ENCODE measurements around the gene RALA. TPM values are rescaled to one million over a fixed set of nuclear protein-coding genes. Genes with fewer than 3 reads are reported as not detected.

Gene RALA
- total and polyA plus RNA-seq, 2 of the 13 experiments (the other 11 are each of a cell fraction or from before 2014, with no cell fraction given) = 11.8 to 19.5 TPM

DNA sequence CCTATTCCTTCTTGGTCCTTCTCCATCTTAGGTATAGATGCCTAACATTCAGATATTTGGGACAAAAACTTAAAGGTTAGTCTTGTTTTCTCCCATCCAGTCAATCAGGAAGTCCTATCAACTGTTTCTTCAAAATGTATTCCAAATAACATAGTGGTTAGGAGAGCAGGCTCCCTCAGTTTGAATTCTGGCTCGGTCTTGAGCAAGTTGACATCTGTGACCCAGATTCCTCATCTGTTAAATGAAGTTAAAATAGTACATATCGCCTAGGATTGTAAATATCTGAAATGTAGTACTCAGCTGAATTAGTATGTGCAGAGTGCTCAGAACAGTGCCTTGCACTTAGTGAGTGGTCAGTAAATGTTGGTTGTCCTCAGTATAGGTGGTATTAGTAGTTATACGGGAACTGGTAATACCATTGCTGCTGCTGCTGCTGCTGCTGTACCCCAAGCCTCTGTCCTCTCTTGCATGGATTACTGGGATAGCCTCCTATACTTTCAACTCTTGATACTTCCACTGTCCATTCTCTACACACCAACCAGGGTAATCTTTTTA, 58.6 kb downstream of the RALA start:
- Histone ChIP-seq H3K36me3 (replicated peaks in 1 of 2; ENCODE audit: control insufficient read depth in 1 of 2, insufficient read depth in 2 of 2, low read length in 2 of 2) (no peaks in the 10 kb centered on the region), H4K20me1 (ENCODE audit: insufficient read depth, low read length) (no peaks in the 10 kb centered on the region), H3K79me2 (ENCODE audit: insufficient read depth, low read length) (peaks cover 37% of the 10 kb centered on the region), H3K4me3 (replicated peaks in 1 of 3; ENCODE audit: insufficient read depth in 1 of 3, low read depth in 2 of 3, low read length in 3 of 3) (no peak overlapping the region), H3K9ac (ENCODE audit: insufficient read depth, low read depth, low read length) (no peak overlapping the region), H3K27ac (ENCODE audit: extremely low read length, insufficient read depth, low read length) (no peak overlapping the region), H3K27me3 (ENCODE audit: control insufficient read depth in 1 of 2, insufficient read depth in 2 of 2, low read length in 2 of 2) (no peaks in the 10 kb centered on the region), H2AFZ (ENCODE audit: low read length) (no peak overlapping the region), H3K4me2 (ENCODE audit: low read depth, low read length) (no peak overlapping the region), H3K4me1 (ENCODE audit: insufficient read depth, low read length) (no peaks in the 10 kb centered on the region), H3K9me3 (ENCODE audit: low read length) (no peaks in the 10 kb centered on the region)
- no peak for DNase-seq (ENCODE audit: low spot score)
- WGBS (ENCODE audit: low lambda C conversion rate) = 95% methylated on average over 3 of the region's 3 CpGs
- POLR2A ChIA-PET = no interaction called here
- intact Hi-C loops (cut with micrococcal nuclease; ENCODE audit: unreplicated experiment) (no loop called here), in situ Hi-C loops (cut with HindIII; ENCODE audit: extremely low pct_ligation_motif_present, low pct_unique_long_range_greater_than_20kb) (no loop called here)
- TF ChIP-seq, protein P1, sequence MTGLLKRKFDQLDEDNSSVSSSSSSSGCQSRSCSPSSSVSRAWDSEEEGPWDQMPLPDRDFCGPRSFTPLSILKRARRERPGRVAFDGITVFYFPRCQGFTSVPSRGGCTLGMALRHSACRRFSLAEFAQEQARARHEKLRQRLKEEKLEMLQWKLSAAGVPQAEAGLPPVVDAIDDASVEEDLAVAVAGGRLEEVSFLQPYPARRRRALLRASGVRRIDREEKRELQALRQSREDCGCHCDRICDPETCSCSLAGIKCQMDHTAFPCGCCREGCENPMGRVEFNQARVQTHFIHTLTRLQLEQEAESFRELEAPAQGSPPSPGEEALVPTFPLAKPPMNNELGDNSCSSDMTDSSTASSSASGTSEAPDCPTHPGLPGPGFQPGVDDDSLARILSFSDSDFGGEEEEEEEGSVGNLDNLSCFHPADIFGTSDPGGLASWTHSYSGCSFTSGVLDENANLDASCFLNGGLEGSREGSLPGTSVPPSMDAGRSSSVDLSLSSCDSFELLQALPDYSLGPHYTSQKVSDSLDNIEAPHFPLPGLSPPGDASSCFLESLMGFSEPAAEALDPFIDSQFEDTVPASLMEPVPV (CRISPR knock-in tag; IDR thresholded peaks at IDR 0.05) = no peak
- TF ChIP-seq ATRX (CRISPR knock-in tag; IDR thresholded peaks at IDR 0.05; ENCODE audit: borderline replicate concordance) = no peak
- TF ChIP-seq, protein P2, sequence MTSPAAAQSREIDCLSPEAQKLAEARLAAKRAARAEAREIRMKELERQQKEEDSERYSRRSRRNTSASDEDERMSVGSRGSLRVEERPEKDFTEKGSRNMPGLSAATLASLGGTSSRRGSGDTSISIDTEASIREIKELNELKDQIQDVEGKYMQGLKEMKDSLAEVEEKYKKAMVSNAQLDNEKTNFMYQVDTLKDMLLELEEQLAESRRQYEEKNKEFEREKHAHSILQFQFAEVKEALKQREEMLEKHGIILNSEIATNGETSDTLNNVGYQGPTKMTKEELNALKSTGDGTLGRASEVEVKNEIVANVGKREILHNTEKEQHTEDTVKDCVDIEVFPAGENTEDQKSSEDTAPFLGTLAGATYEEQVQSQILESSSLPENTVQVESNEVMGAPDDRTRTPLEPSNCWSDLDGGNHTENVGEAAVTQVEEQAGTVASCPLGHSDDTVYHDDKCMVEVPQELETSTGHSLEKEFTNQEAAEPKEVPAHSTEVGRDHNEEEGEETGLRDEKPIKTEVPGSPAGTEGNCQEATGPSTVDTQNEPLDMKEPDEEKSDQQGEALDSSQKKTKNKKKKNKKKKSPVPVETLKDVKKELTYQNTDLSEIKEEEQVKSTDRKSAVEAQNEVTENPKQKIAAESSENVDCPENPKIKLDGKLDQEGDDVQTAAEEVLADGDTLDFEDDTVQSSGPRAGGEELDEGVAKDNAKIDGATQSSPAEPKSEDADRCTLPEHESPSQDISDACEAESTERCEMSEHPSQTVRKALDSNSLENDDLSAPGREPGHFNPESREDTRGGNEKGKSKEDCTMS (CRISPR knock-in tag; conservative IDR thresholded peaks at IDR 0.05) = no peak
- TF ChIP-seq SATB2 (CRISPR knock-in tag; IDR thresholded peaks at IDR 0.05) = no peak
- TF ChIP-seq, protein P3, sequence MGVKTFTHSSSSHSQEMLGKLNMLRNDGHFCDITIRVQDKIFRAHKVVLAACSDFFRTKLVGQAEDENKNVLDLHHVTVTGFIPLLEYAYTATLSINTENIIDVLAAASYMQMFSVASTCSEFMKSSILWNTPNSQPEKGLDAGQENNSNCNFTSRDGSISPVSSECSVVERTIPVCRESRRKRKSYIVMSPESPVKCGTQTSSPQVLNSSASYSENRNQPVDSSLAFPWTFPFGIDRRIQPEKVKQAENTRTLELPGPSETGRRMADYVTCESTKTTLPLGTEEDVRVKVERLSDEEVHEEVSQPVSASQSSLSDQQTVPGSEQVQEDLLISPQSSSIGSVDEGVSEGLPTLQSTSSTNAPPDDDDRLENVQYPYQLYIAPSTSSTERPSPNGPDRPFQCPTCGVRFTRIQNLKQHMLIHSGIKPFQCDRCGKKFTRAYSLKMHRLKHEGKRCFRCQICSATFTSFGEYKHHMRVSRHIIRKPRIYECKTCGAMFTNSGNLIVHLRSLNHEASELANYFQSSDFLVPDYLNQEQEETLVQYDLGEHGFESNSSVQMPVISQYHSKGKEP (CRISPR knock-in tag; IDR thresholded peaks at IDR 0.05) = no peak
- TF ChIP-seq SMC3 (IDR thresholded peaks at IDR 0.05; ENCODE audit: low read length) = no peak
- no peak for TF ChIP-seq TCF7L2 (IDR thresholded peaks at IDR 0.05; ENCODE audit: low read depth, low read length)
- TF ChIP-seq, protein P4, sequence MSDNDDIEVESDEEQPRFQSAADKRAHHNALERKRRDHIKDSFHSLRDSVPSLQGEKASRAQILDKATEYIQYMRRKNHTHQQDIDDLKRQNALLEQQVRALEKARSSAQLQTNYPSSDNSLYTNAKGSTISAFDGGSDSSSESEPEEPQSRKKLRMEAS (IDR thresholded peaks at IDR 0.05) = no peak
- TF ChIP-seq, protein P5, sequence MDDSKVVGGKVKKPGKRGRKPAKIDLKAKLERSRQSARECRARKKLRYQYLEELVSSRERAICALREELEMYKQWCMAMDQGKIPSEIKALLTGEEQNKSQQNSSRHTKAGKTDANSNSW (CRISPR knock-in tag; IDR thresholded peaks at IDR 0.05; ENCODE audit: borderline replicate concordance) = no peak
- TF ChIP-seq, protein P6, sequence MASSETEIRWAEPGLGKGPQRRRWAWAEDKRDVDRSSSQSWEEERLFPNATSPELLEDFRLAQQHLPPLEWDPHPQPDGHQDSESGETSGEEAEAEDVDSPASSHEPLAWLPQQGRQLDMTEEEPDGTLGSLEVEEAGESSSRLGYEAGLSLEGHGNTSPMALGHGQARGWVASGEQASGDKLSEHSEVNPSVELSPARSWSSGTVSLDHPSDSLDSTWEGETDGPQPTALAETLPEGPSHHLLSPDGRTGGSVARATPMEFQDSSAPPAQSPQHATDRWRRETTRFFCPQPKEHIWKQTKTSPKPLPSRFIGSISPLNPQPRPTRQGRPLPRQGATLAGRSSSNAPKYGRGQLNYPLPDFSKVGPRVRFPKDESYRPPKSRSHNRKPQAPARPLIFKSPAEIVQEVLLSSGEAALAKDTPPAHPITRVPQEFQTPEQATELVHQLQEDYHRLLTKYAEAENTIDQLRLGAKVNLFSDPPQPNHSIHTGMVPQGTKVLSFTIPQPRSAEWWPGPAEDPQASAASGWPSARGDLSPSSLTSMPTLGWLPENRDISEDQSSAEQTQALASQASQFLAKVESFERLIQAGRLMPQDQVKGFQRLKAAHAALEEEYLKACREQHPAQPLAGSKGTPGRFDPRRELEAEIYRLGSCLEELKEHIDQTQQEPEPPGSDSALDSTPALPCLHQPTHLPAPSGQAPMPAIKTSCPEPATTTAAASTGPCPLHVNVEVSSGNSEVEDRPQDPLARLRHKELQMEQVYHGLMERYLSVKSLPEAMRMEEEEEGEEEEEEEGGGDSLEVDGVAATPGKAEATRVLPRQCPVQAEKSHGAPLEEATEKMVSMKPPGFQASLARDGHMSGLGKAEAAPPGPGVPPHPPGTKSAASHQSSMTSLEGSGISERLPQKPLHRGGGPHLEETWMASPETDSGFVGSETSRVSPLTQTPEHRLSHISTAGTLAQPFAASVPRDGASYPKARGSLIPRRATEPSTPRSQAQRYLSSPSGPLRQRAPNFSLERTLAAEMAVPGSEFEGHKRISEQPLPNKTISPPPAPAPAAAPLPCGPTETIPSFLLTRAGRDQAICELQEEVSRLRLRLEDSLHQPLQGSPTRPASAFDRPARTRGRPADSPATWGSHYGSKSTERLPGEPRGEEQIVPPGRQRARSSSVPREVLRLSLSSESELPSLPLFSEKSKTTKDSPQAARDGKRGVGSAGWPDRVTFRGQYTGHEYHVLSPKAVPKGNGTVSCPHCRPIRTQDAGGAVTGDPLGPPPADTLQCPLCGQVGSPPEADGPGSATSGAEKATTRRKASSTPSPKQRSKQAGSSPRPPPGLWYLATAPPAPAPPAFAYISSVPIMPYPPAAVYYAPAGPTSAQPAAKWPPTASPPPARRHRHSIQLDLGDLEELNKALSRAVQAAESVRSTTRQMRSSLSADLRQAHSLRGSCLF (CRISPR knock-in tag; IDR thresholded peaks at IDR 0.05; ENCODE audit: borderline replicate concordance) = no peak
- no peak for TF ChIP-seq ZNF343 (CRISPR knock-in tag; IDR thresholded peaks at IDR 0.05)
- no peak for TF ChIP-seq ZNF431 (CRISPR knock-in tag; IDR thresholded peaks at IDR 0.05; ENCODE audit: borderline replicate concordance, low read depth)
- no peak for TF ChIP-seq ESRRA (CRISPR knock-in tag; IDR thresholded peaks at IDR 0.05; ENCODE audit: low read depth)
- BruUV-seq (replicated peaks) = no TSS peak
- FAIRE-seq = no peak
- CTCF ChIA-PET (ENCODE audit: low intra/inter-chr PET ratio, low total read pairs) = no interaction called here
- ATAC-seq = no peak
